HepG2 (cell line): Measurements from ENCODE around the gene LRRC15. TPM values are rescaled to one million over a fixed set of nuclear protein-coding genes. Genes with fewer than 3 reads are reported as not detected.

Source experiments
- AFF4 ChIP-seq: sonication (generic); formaldehyde crosslinking; IDR thresholded peaks from 2 replicates; pipeline ENCODE4 v1.4.0; 2020; ENCODE audit warnings: missing genetic modification reagents
- HOXA5 ChIP-seq: sonication (generic); formaldehyde crosslinking; IDR thresholded peaks from 2 replicates; pipeline ENCODE4 v1.4.0; 2020; ENCODE audit warnings: missing genetic modification reagents
- MEF2D ChIP-seq: sonication (generic); formaldehyde crosslinking; IDR thresholded peaks from 2 replicates; pipeline ENCODE4 v1.5.1; 2020; ENCODE audit warnings: mild to moderate bottlenecking, missing genetic modification reagents
- NAIF1 ChIP-seq: sonication (generic); formaldehyde crosslinking; IDR thresholded peaks from 2 replicates; pipeline ENCODE4 v1.5.0; 2020; ENCODE audit warnings: mild to moderate bottlenecking, missing genetic modification reagents, borderline replicate concordance
- PRDM4 ChIP-seq: sonication (generic); formaldehyde crosslinking; IDR thresholded peaks from 2 replicates; pipeline ENCODE4 v1.9.0; 2021; ENCODE audit warnings: missing genetic modification reagents, borderline replicate concordance
- PRMT3 ChIP-seq: sonication (generic); formaldehyde crosslinking; IDR thresholded peaks from 2 replicates; pipeline ENCODE4 v1.8.1; 2022; ENCODE audit warnings: low read depth, mild to moderate bottlenecking, moderate library complexity, missing genetic modification reagents, borderline replicate concordance
- SMARCC2 ChIP-seq: fragments of 450-650 bp; IDR thresholded peaks from 2 replicates; pipeline ENCODE4 v1.6.1; 2017; ENCODE audit warnings: antibody characterized with exemption, mild to moderate bottlenecking
- SP4 ChIP-seq: sonication (generic); formaldehyde crosslinking; IDR thresholded peaks from 2 replicates; pipeline ENCODE4 v1.8.1; 2023; ENCODE audit warnings: mild to moderate bottlenecking, missing genetic modification reagents
- TCF7 ChIP-seq: sonication (generic); IDR thresholded peaks from 2 replicates; pipeline ENCODE4 v1.6.1; 2016; ENCODE audit warnings: antibody characterized with exemption, low read depth
- TRIM24 ChIP-seq: sonication (generic); formaldehyde crosslinking; IDR thresholded peaks from 2 replicates; pipeline ENCODE4 v1.8.0; 2022; ENCODE audit warnings: mild to moderate bottlenecking, missing genetic modification reagents
- XRCC5 ChIP-seq: fragments of 200-400 bp; formaldehyde crosslinking; optimal IDR thresholded peaks from 2 replicates; pipeline ENCODE3; 2017; ENCODE audit warnings: mild to moderate bottlenecking, low read length
- ZFAT ChIP-seq: sonication (generic); formaldehyde crosslinking; conservative IDR thresholded peaks from 2 replicates; pipeline ENCODE4 v1.8.1; 2023; ENCODE audit warnings: missing genetic modification reagents, inconsistent platforms
- ZFYVE20 ChIP-seq: sonication (generic); formaldehyde crosslinking; IDR thresholded peaks from 2 replicates; pipeline ENCODE4 v1.8.0; 2023; ENCODE audit warnings: low read depth, mild to moderate bottlenecking, moderate library complexity, missing genetic modification reagents, borderline replicate concordance
- ZNF101 ChIP-seq: sonication (generic); formaldehyde crosslinking; IDR thresholded peaks from 2 replicates; pipeline ENCODE4 v1.4.0; 2020; ENCODE audit warnings: mild to moderate bottlenecking, low read depth, missing genetic modification reagents, borderline replicate concordance
- ZNF282 ChIP-seq: fragments of 450-650 bp; IDR thresholded peaks from 2 replicates; pipeline ENCODE4 v1.6.1; 2018; ENCODE audit not compliant: partially characterized antibody
- ZNF333 ChIP-seq: sonication (generic); formaldehyde crosslinking; IDR thresholded peaks from 2 replicates; pipeline ENCODE4 v1.4.0; 2020; ENCODE audit warnings: mild to moderate bottlenecking, missing genetic modification reagents, borderline replicate concordance
- ZNF496 ChIP-seq: sonication (generic); formaldehyde crosslinking; IDR thresholded peaks from 2 replicates; pipeline ENCODE4 v1.8.1; 2023; ENCODE audit warnings: mild to moderate bottlenecking, moderate library complexity, missing genetic modification reagents; ENCODE audit not compliant: insufficient replicate concordance
- ZNF564 ChIP-seq: sonication (generic); formaldehyde crosslinking; IDR thresholded peaks from 2 replicates; pipeline ENCODE4 v1.8.1; 2023; ENCODE audit warnings: mild to moderate bottlenecking, missing genetic modification reagents
- ZNF670 ChIP-seq: sonication (generic); formaldehyde crosslinking; IDR thresholded peaks from 2 replicates; pipeline ENCODE4 v1.8.0; 2022; ENCODE audit warnings: mild to moderate bottlenecking, missing genetic modification reagents, borderline replicate concordance
- ZNF672 ChIP-seq: sonication (generic); formaldehyde crosslinking; IDR thresholded peaks from 2 replicates; pipeline ENCODE4 v1.8.1; 2022; ENCODE audit warnings: missing genetic modification reagents
- ZNF674 ChIP-seq: sonication (generic); formaldehyde crosslinking; IDR thresholded peaks from 2 replicates; pipeline ENCODE4 v1.5.0; 2020; ENCODE audit warnings: low read depth, mild to moderate bottlenecking, missing genetic modification reagents
- ZNF710 ChIP-seq: sonication (generic); formaldehyde crosslinking; IDR thresholded peaks from 2 replicates; pipeline ENCODE4 v1.5.0; 2020; ENCODE audit warnings: mild to moderate bottlenecking, missing genetic modification reagents, borderline replicate concordance
- polyA plus RNA-seq, 8 experiments: library from polyadenylated mRNA; depleted of rRNA in 3 of 8; stranded (reverse) in 7 of 8; unstranded in 1 of 8; fragments of >200 nt; fragmentation: Illumina TruSeq in 4 of 8; extraction: Trizol in 4 of 8; gene quantifications; 2 replicates each; pipeline versions ENCODE4 v1.2.1 to v1.2.3, GENCODE V29; 2011 to 2016; ENCODE audit warnings: low read depth in 4 of 8, missing spikeins in 1 of 8, mixed read lengths in 1 of 8; ENCODE audit not compliant: insufficient read depth in 1 of 8
- total RNA-seq, 5 experiments: library from RNA; depleted of rRNA; stranded (reverse); fragments of >200 nt; fragmentation: Illumina TruSeq; extraction: Trizol; gene quantifications; 2 replicates each; pipeline ENCODE4 v1.2.3, GENCODE V29; 2016; ENCODE audit warnings: low read depth in 1 of 5

Gene LRRC15
- total and polyA plus RNA-seq, 2 of the 13 experiments (the other 11 are each of a cell fraction or from before 2014, with no cell fraction given) = not detected

GRCh38 chr3:194315088-194315964 lies 54.2 kb downstream of the LRRC15 start (continued):
- no peak for TF ChIP-seq PRDM4 (CRISPR knock-in tag)
- TF ChIP-seq ZNF674 (CRISPR knock-in tag) = no peak
- TF ChIP-seq SP4 (CRISPR knock-in tag) = peak; percentile 53
- no peak for TF ChIP-seq ZNF672 (CRISPR knock-in tag)
- TF ChIP-seq ZNF670 (CRISPR knock-in tag) = no peak
- TF ChIP-seq ZFYVE20 = no peak
- no peak for TF ChIP-seq ZNF333 (CRISPR knock-in tag)
- TF ChIP-seq PRMT3 (CRISPR knock-in tag) = no peak
- TF ChIP-seq HOXA5 = 0 out of 2 replicates have a peak, but pooled peaks have one; percentile 53
- TF ChIP-seq ZNF282 = no peak
- TF ChIP-seq ZNF564 (CRISPR knock-in tag) = no peak
- TF ChIP-seq TCF7 = no peak
- TF ChIP-seq ZNF496 (CRISPR knock-in tag) = no peak
- no peak for TF ChIP-seq ZFAT (CRISPR knock-in tag)
- 0 out of 2 replicates have a peak, but pooled peaks have one; percentile 26 for TF ChIP-seq ZNF710 (CRISPR knock-in tag)
- no peak for TF ChIP-seq MEF2D
- no peak for TF ChIP-seq NAIF1 (CRISPR knock-in tag)
- no peak for TF ChIP-seq SMARCC2
- no peak for TF ChIP-seq XRCC5
- no peak for TF ChIP-seq AFF4 (CRISPR knock-in tag)
- TF ChIP-seq ZNF101 (CRISPR knock-in tag) = no peak
- TF ChIP-seq TRIM24 (CRISPR knock-in tag) = no peak
